GM10248 (cell line): ENCODE results near the gene TMEM51.

Source experiments
- CTCF ChIA-PET: fragments of 300-600 bp; sonication (Branson Sonifier 250); formaldehyde crosslinking; extraction: SDS; loops from one replicate; lab custom pipeline; 2021; ENCODE audit warnings: antibody characterized with exemption; lab: Yijun Ruan, JAX
- POLR2A ChIA-PET: fragments of 350-650 bp; sonication (Branson Sonifier 250); formaldehyde crosslinking; extraction: SDS; loops from one replicate; lab custom pipeline; 2020; ENCODE audit warnings: antibody characterized with exemption; lab: Yijun Ruan, JAX
- DNase-seq: peaks from one replicate; pipeline ENCODE4 v3.0.0; 2012; ENCODE audit errors: extremely low spot score
- TF ChIP-seq, protein P1 (sequence below): IDR thresholded peaks from 2 replicates; pipeline ENCODE4 v1.5.1; 2012; ENCODE audit warnings: mild to moderate bottlenecking, low read depth; ENCODE audit errors: extremely low read depth, missing control alignments, control extremely low read depth

TMEM51 gene

DNA sequence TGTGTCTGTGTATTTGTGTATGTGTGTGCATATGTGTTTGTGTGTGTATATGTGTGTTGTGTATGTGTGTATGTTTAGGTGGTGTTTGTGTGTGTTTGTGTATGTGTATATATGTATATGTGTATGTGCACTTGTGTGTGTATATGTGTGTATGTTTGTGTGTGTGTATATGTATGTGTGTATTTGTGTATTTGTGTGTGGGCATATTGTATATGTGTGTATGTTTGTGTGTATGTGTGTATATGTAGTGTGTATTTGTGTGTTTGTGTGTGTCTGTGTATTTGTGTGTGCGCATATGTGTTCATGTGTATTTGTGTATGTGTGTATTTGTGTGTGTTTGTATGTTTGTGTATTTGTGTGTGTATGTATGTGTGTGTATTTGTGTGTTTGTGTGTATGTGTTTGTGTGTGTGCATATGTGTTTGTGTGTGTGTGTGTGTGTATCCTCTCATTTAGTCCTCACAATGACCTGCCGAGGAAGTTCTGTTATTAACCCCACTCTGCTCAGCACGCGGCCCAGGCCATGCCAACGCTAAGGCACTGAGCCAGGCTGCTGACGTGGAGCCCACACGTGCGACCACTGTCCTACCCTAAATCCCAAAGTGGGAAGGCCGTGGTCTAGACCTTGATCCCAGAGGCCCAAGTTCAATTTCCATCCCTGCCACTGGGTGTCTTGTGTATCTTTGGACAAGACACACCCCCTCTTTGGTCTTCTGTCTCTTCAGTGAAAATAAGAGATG, 43.2 kb upstream of the TMEM51 start:
- TF ChIP-seq, protein P1, sequence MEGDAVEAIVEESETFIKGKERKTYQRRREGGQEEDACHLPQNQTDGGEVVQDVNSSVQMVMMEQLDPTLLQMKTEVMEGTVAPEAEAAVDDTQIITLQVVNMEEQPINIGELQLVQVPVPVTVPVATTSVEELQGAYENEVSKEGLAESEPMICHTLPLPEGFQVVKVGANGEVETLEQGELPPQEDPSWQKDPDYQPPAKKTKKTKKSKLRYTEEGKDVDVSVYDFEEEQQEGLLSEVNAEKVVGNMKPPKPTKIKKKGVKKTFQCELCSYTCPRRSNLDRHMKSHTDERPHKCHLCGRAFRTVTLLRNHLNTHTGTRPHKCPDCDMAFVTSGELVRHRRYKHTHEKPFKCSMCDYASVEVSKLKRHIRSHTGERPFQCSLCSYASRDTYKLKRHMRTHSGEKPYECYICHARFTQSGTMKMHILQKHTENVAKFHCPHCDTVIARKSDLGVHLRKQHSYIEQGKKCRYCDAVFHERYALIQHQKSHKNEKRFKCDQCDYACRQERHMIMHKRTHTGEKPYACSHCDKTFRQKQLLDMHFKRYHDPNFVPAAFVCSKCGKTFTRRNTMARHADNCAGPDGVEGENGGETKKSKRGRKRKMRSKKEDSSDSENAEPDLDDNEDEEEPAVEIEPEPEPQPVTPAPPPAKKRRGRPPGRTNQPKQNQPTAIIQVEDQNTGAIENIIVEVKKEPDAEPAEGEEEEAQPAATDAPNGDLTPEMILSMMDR, result no peak
- ChIA-PET POLR2A (no interaction called here), CTCF (interaction anchor here (2.2 kb wide), 1 partner anchor 11 kb away, joined by 7 read pairs; no protein-coding TSS in a partner anchor)
- no peak for DNase-seq

DNA sequence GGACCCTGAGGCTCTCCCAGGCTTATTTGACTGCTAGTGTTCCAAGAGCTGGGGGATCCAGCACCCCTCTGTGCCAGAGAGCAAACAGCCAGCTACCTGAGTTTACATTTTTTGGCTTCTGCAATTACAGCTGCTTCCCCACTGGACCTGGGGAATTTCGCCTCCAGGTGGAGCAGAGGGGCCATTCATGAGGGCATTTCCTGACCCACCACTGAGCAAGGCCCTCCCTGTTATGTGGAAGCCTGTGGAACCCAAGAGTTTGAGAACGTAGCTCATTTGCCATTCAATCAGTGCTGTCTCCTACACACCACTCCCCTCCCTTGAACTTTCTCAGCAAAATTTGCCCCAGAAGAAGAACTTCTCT, 42.7 kb upstream of the TMEM51 start:
- CTCF ChIA-PET, result interaction anchor here (2.2 kb wide), 1 partner anchor 11 kb away, joined by 7 read pairs; no protein-coding TSS in a partner anchor
- POLR2A ChIA-PET, result no interaction called here
- TF ChIP-seq, protein P1, result no peak
- no peak for DNase-seq

- ChIA-PET CTCF (interaction anchor here (4.2 kb wide), 1 partner anchor 14 kb away, joined by 27 read pairs; no protein-coding TSS in a partner anchor), POLR2A (no interaction called here)
- DNase-seq, result no peak
- TF ChIP-seq, protein P1, result no peak
Measured at GRCh38 chr1:15113146-15113545, 40.4 kb upstream of the TMEM51 start.

GRCh38 chr1:15114884-15115283, 38.7 kb upstream of the TMEM51 start:
- POLR2A ChIA-PET, result no interaction called here
- TF ChIP-seq, protein P1, result no peak
- DNase-seq, result no peak
- CTCF ChIA-PET, result interaction anchor here (1.3 to 4.2 kb wide), 2 partner anchors 12 to 84 kb away, joined by 3 to 27 read pairs; no protein-coding TSS in a partner anchor

GRCh38 chr1:15115542-15116330, 37.8 kb upstream of the TMEM51 start:
- POLR2A ChIA-PET, result no interaction called here
- TF ChIP-seq, protein P1, result no peak
- no peak for DNase-seq
- CTCF ChIA-PET, result interaction anchor here (1.2 to 4.2 kb wide), 3 partner anchors 12 to 85 kb away, joined by 3 to 27 read pairs (median 3); no protein-coding TSS in a partner anchor

GRCh38 chr1:15116966-15117365, 36.6 kb upstream of the TMEM51 start:
- POLR2A ChIA-PET, result no interaction called here
- CTCF ChIA-PET, result interaction anchor here (1.0 to 4.2 kb wide), 3 partner anchors 10 to 70 kb away, joined by 3 to 27 read pairs (median 3); no protein-coding TSS in a partner anchor
- TF ChIP-seq, protein P1, result no peak
- DNase-seq, result no peak
